Measurements from ENCODE around the gene GLCCI1. TPM values are rescaled to one million over a fixed set of nuclear protein-coding genes. Genes with fewer than 3 reads are reported as not detected.

GLCCI1 gene
- total RNA-seq, result 5.7 TPM
- long read RNA-seq, full-length matches to known transcripts, result 2 of 3 reads
- long read RNA-seq, partial matches to known transcripts, result 0 of 3 reads
- long read RNA-seq, other reads (novel, unspliced or antisense), result 1 of 3 reads

GRCh38 chr7:7968544-7969305, at the start of gene GLCCI1:
Gene GLCCI1 (plus strand): TSS chr7:7968796. CDS start chr7:7969351, 555 bp downstream.
- intact Hi-C loops (cut with DNase I), result loop anchor here (2.0 to 10.0 kb wide), 4 partner anchors 249 to 404 kb away; partner anchors contain the start of genes MIOS and UMAD1
- DNase-seq (ENCODE audit: missing footprints) (peak; percentile 97), ATAC-seq (peak; percentile 99)

DNA sequence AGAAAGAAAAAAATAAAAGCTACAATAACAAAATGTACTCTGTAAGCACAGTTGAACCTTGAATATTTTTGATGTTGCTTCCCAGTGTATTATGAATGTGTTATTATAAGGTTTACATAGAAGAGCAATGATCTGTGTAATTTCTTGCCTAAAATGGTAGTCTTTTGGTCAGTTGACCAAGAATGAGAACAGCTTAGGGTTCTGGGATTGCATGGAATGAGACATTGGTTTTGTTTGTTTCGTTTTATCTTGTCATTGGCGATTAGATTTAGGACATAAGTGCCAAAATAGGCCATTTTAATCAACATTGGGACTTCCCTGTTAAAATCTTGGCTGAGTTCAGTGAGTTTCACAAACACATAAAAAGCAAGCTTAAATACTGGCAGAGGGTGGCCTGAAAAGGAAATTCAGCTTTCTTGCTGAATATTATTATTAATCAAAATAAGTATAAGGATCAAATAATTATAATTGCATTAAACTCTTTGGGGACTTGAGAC, 49.1 kb upstream of the GLCCI1 start:
- intact Hi-C loops (cut with DNase I), result no loop called here
- no peak for ATAC-seq
- DNase-seq (ENCODE audit: missing footprints), result no peak

GRCh38 chr7:7920056-7920455, 48.5 kb upstream of the GLCCI1 start:
- DNase-seq (ENCODE audit: missing footprints) (no peak), ATAC-seq (no peak)
- intact Hi-C loops (cut with DNase I), result no loop called here

- ATAC-seq (no peak), DNase-seq (ENCODE audit: missing footprints) (no peak)
- intact Hi-C loops (cut with DNase I), result no loop called here
Measured at GRCh38 chr7:7920481-7920880, 48.1 kb upstream of the GLCCI1 start.

GRCh38 chr7:7921830-7922229, 46.8 kb upstream of the GLCCI1 start:
- no peak for DNase-seq (ENCODE audit: missing footprints)
- intact Hi-C loops (cut with DNase I), result no loop called here
- no peak for ATAC-seq

DNA sequence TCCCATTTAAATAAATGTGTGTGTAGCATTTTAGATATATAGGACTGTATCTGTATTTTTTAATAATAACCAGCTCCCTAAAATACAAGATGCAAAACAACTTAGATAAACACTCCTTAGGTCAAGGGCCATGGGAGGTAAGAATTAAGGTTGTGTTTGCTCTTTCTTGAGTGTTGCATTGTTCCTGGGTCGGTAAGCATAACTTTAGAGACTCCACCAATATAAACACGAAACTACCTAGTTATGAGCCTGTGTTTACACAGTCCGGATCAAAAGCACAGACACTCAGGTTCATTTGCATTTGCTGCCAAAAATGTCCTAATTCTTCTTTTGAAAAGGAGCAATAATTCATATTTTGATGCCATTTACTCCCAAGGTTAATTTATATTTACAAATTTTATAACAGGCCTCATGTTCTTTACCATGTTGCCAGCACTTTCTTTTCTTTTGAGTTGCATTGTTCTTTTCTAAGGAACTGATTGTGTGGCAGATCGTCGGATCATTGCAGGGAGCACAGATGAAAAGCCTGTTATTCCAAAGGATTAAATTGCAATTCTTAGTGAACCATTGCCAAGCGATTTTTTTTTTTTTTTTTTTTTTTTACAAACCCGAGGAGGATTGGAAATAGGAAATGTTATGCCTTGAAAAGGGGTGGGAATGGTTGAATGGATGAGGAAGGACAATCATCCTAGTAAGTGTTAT, 45.8 kb upstream of the GLCCI1 start:
- intact Hi-C loops (cut with DNase I), result no loop called here
- ATAC-seq, result no peak

GRCh38 chr7:7923818-7924217, 44.8 kb upstream of the GLCCI1 start:
- DNase-seq (ENCODE audit: missing footprints) (no peak), ATAC-seq (no peak)
- intact Hi-C loops (cut with DNase I), result no loop called here

More for the DNA sequence above, 45.8 kb upstream of the GLCCI1 start:
- DNase-seq (ENCODE audit: missing footprints), result no peak

GRCh38 chr7:7924303-7924702, 44.3 kb upstream of the GLCCI1 start:
- intact Hi-C loops (cut with DNase I), result no loop called here
- no peak for DNase-seq (ENCODE audit: missing footprints)
- ATAC-seq, result no peak

GRCh38 chr7:7931626-7932025, 37.0 kb upstream of the GLCCI1 start:
- intact Hi-C loops (cut with DNase I), result no loop called here
- ATAC-seq, result no peak
- DNase-seq (ENCODE audit: missing footprints), result no peak

- no peak for DNase-seq (ENCODE audit: missing footprints)
- intact Hi-C loops (cut with DNase I), result no loop called here
- ATAC-seq, result no peak
Measured at GRCh38 chr7:7932553-7932952, 36.0 kb upstream of the GLCCI1 start.

DNA sequence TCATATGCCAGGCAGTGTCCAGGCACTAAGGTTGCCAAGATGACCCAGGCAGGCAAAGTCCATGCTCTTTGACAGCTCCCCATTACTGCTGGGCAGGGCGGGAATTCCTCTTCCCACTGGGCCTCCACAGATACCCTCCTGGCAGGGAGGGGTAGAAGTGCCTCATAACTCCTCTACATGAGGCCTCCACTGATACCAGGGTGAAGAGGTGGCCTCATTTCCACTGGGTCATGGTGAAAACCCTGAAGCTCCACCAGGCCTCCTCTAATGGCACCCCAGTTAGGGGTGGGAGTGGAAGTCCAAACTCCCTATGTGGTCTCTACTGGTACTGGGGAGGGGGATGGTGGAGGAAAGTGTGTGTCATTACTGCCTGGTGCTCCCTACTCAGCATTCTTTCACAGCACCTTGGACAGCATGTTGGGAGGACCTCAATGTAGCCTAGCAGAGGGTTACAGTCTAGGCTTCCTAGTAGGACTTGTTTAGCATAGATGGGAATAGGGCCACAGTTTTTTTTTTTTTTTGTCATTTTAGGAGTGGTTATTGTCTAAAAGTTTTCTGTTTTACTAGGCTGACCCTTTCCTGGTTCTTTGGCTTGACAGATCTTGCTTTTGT, 34.6 kb upstream of the GLCCI1 start:
- DNase-seq (ENCODE audit: missing footprints) (no peak), ATAC-seq (no peak)
- intact Hi-C loops (cut with DNase I), result no loop called here

DNA sequence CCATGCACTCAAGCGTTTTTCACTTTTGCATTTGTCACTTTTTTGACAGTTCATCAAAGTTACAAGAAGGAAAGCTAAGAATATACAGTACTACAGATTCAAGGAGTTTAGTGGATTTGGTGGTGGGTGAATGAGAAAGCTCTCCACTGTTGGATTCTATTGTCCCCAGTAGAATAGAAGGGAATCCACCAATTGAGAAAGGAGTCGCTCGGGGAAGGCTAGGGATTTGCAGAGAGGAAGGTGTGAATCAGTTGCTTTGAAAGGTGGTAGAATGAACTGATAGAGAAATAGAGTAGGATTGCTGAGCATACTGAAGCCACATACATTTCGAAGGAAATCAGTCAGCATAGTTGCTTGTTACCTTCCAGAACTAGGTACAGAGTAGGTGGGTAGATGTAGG, 33.7 kb upstream of the GLCCI1 start:
- ATAC-seq (no peak), DNase-seq (ENCODE audit: missing footprints) (no peak)
- intact Hi-C loops (cut with DNase I), result no loop called here

- DNase-seq (ENCODE audit: missing footprints) (no peak), ATAC-seq (no peak)
- intact Hi-C loops (cut with DNase I), result no loop called here
Measured at GRCh38 chr7:7938471-7938870, 30.1 kb upstream of the GLCCI1 start.

DNA sequence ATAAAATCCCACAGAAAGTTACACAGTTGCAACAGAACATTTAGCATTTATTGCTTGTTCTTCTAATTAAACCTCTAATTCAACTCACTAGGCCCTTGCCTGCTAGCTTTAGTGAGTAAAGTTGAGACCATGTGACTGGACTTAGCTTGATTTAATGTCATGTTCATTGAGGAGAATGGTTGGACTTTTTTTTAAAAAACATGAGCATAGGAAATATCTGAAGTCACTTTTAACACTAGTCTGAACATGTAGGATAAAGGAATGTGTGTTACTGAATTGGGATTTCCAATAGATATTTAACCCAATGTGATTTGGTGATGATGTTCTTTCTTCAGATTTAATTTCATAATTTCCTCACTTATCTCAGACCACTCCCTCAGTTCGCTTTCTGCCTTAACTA, 24.6 kb upstream of the GLCCI1 start:
- intact Hi-C loops (cut with DNase I), result no loop called here
- no peak for ATAC-seq

GRCh38 chr7:7944619-7945282, 23.8 kb upstream of the GLCCI1 start:
- ATAC-seq (no peak), DNase-seq (ENCODE audit: missing footprints) (no peak)
- intact Hi-C loops (cut with DNase I), result no loop called here

More for the DNA sequence above, 24.6 kb upstream of the GLCCI1 start:
- DNase-seq (ENCODE audit: missing footprints), result no peak

GRCh38 chr7:7946486-7946885, 22.1 kb upstream of the GLCCI1 start:
- DNase-seq (ENCODE audit: missing footprints) (no peak), ATAC-seq (no peak)
- intact Hi-C loops (cut with DNase I), result no loop called here

DNA sequence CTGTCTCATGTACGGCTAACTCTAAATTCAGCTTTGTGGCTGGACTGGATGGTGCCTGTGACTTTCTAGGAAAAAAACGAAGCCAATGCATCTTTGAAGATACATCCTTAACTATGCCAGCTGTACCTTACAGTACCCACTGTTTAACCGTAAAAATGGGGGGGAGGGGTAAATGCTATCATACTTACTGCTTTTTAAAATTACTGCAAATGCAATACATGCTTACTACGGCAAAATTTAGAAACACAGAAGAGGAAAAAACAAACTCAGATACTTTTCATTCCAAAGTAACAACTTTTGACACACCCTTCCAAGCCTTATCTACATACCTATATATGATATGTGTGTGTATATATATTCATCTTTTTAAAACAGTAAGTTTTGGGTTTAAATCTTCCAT, 20.4 kb upstream of the GLCCI1 start:
- intact Hi-C loops (cut with DNase I), result no loop called here
- ATAC-seq (no peak), DNase-seq (ENCODE audit: missing footprints) (no peak)

DNA sequence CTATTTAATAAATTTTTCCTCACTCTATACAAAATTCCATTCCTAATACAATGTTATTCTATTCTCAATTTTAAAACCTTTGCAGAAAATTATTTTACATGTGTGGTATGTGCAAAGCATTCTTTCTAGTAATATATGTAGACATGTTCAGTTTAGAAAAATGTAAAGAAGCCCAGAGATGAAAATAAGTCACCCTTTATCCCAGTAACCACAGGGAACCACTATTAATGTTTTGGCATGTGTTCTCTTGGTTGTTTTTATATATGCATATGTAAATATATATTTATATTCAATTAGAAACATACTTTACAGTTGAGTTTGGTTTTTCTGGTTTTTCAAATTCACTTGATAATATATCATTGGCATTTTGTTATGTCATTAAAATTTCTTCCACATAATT, 14.8 kb upstream of the GLCCI1 start:
- ATAC-seq (no peak), DNase-seq (ENCODE audit: missing footprints) (no peak)
- intact Hi-C loops (cut with DNase I), result no loop called here

DNA sequence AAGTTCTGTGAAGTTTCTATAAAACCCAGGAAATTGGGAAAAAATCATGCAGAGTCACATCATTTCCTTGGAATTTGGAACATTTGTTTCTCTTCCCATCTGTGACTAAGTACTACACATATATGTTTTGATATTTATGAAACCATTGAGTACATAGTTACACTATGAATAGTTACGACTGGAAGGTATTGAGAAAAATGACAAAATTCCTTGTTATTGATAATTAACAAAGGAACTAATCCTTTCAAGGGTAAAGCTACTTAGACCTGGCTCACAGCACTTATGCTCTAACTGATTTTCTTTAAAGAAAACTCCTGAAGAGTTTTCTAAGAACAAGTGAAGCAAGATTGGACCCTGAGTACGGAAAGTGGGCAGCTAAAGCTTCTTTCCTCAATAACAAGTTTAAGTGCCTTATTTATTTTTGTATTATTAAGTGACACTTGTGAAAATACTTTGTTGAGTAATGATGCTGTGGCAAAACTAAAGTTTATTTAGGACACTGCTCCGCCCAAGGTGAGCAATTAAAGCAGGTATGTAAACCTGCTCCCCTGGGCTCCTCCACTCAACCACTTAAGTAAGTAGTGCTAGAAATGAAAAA, 12.0 kb upstream of the GLCCI1 start:
- intact Hi-C loops (cut with DNase I), result no loop called here
- DNase-seq (ENCODE audit: missing footprints), result no peak
- ATAC-seq, result no peak

Data from Right ventricle myocardium inferior (tissue), 1 donor.